HepG2 (cell line): ENCODE measurements around the gene PDZRN4. TPM values are rescaled to one million over a fixed set of nuclear protein-coding genes. Genes with fewer than 3 reads are reported as not detected.

Experiments
- ARNTL ChIP-seq: sonication (generic); formaldehyde crosslinking; IDR thresholded peaks from 2 replicates; pipeline ENCODE4 v1.4.0; 2020; ENCODE audit warnings: mild to moderate bottlenecking, missing genetic modification reagents
- EP300 ChIP-seq, 3 experiments: sonication (generic) in 1 of 3; formaldehyde crosslinking in 1 of 3; IDR thresholded peaks; 2 replicates each; pipeline versions ENCODE4 v1.5.1 to v1.6.1; 2011 to 2020; ENCODE audit warnings: low read depth in 2 of 3, low read length in 2 of 3, borderline replicate concordance in 1 of 3, improper control_type of control experiment in 1 of 3, mild to moderate bottlenecking in 1 of 3, missing genetic modification reagents in 1 of 3, moderate library complexity in 1 of 3
- ETV5 ChIP-seq: IDR thresholded peaks from 2 replicates; pipeline ENCODE4 v1.6.1; 2018; ENCODE audit warnings: missing biosample characterization, missing genetic modification reagents, inconsistent platforms, borderline replicate concordance
- FOXA1 ChIP-seq, 2 experiments: fragments of 450-650 bp in 1 of 2; sonication (generic) in 1 of 2; formaldehyde crosslinking in 1 of 2; IDR thresholded peaks; 2 replicates each; pipeline versions ENCODE4 v1.4.0 to v1.6.1; 2016 to 2020; ENCODE audit warnings: missing genetic modification reagents in 1 of 2
- FOXJ3 ChIP-seq: sonication (generic); formaldehyde crosslinking; IDR thresholded peaks from 2 replicates; pipeline ENCODE4 v1.4.0; 2020; ENCODE audit warnings: missing genetic modification reagents, mild to moderate bottlenecking, borderline replicate concordance
- GATAD2A ChIP-seq: IDR thresholded peaks from 2 replicates; pipeline ENCODE4 v1.6.1; 2016
- ISL2 ChIP-seq: sonication (generic); formaldehyde crosslinking; IDR thresholded peaks from 2 replicates; pipeline ENCODE4 v1.5.0; 2020; ENCODE audit warnings: missing genetic modification reagents
- MED1 ChIP-seq: sonication (generic); formaldehyde crosslinking; IDR thresholded peaks from 2 replicates; pipeline ENCODE4 v1.4.0; 2020; ENCODE audit warnings: missing genetic modification reagents
- NFIC ChIP-seq: IDR thresholded peaks from 2 replicates; pipeline ENCODE4 v1.6.1; 2012; ENCODE audit warnings: mild to moderate bottlenecking, low read length, inconsistent platforms
- NR1H2 ChIP-seq: sonication (generic); formaldehyde crosslinking; IDR thresholded peaks from 2 replicates; pipeline ENCODE4 v1.8.1; 2022; ENCODE audit warnings: low read depth, missing genetic modification reagents, borderline replicate concordance
- PCBP2 ChIP-seq: fragments of 200-400 bp; formaldehyde crosslinking; optimal IDR thresholded peaks from 2 replicates; pipeline ENCODE3; 2018; ENCODE audit warnings: low read length, low read depth; ENCODE audit not compliant: poor library complexity, severe bottlenecking
- RARA ChIP-seq: IDR thresholded peaks from 2 replicates; pipeline ENCODE4 v1.6.1; 2016; ENCODE audit warnings: missing genetic modification reagents, missing compliant biosample characterization
- SIX1 ChIP-seq: sonication (generic); formaldehyde crosslinking; IDR thresholded peaks from 2 replicates; pipeline ENCODE4 v1.4.0; 2020; ENCODE audit warnings: missing genetic modification reagents, borderline replicate concordance
- WIZ ChIP-seq: sonication (generic); formaldehyde crosslinking; IDR thresholded peaks from 2 replicates; pipeline ENCODE4 v1.5.1; 2020; ENCODE audit warnings: mild to moderate bottlenecking, missing genetic modification reagents
- ZEB1 ChIP-seq: IDR thresholded peaks from 2 replicates; pipeline ENCODE4 v1.6.1; 2012; ENCODE audit warnings: mild to moderate bottlenecking, low read depth, inconsistent platforms; ENCODE audit not compliant: insufficient replicate concordance
- ZFP37 ChIP-seq: sonication (generic); formaldehyde crosslinking; IDR thresholded peaks from 2 replicates; pipeline ENCODE4 v1.4.0; 2020; ENCODE audit warnings: missing genetic modification reagents, borderline replicate concordance
- ZNF20 ChIP-seq: sonication (generic); formaldehyde crosslinking; IDR thresholded peaks from 2 replicates; pipeline ENCODE4 v1.4.0; 2020; ENCODE audit warnings: mild to moderate bottlenecking, moderate library complexity, missing genetic modification reagents
- ZNF253 ChIP-seq: sonication (generic); formaldehyde crosslinking; IDR thresholded peaks from 2 replicates; pipeline ENCODE4 v1.8.0; 2022; ENCODE audit warnings: mild to moderate bottlenecking, missing genetic modification reagents, borderline replicate concordance
- ZNF605 ChIP-seq: sonication (generic); formaldehyde crosslinking; IDR thresholded peaks from 2 replicates; pipeline ENCODE4 v1.8.0; 2022; ENCODE audit warnings: mild to moderate bottlenecking, missing genetic modification reagents
- ZNF644 ChIP-seq: IDR thresholded peaks from 2 replicates; pipeline ENCODE4 v1.6.1; 2016; ENCODE audit warnings: low read depth
- ZNF782 ChIP-seq: sonication (generic); formaldehyde crosslinking; IDR thresholded peaks from 2 replicates; pipeline ENCODE4 v1.4.0; 2020; ENCODE audit warnings: missing genetic modification reagents, mild to moderate bottlenecking, borderline replicate concordance
- polyA plus RNA-seq, 8 experiments: library from polyadenylated mRNA; depleted of rRNA in 3 of 8; stranded (reverse) in 7 of 8; unstranded in 1 of 8; fragments of >200 nt; fragmentation: Illumina TruSeq in 4 of 8; extraction: Trizol in 4 of 8; gene quantifications; 2 replicates each; pipeline versions ENCODE4 v1.2.1 to v1.2.3, GENCODE V29; 2011 to 2016; ENCODE audit warnings: low read depth in 4 of 8, missing spikeins in 1 of 8, mixed read lengths in 1 of 8; ENCODE audit not compliant: insufficient read depth in 1 of 8
- total RNA-seq, 5 experiments: library from RNA; depleted of rRNA; stranded (reverse); fragments of >200 nt; fragmentation: Illumina TruSeq; extraction: Trizol; gene quantifications; 2 replicates each; pipeline ENCODE4 v1.2.3, GENCODE V29; 2016; ENCODE audit warnings: low read depth in 1 of 5
- TF ChIP-seq, protein P1 (sequence below): sonication (generic); formaldehyde crosslinking; IDR thresholded peaks from 2 replicates; pipeline ENCODE4 v1.4.0; 2020; ENCODE audit warnings: missing genetic modification reagents
- TF ChIP-seq, protein P2 (sequence below): sonication (generic); formaldehyde crosslinking; IDR thresholded peaks from 2 replicates; pipeline ENCODE4 v1.4.0; 2020; ENCODE audit warnings: mild to moderate bottlenecking, low read depth, missing genetic modification reagents
- TF ChIP-seq, protein P3 (sequence below): IDR thresholded peaks from 2 replicates; pipeline ENCODE4 v1.6.1; 2018; ENCODE audit warnings: missing genetic modification reagents, mild to moderate bottlenecking, missing compliant biosample characterization

Gene PDZRN4
- total and polyA plus RNA-seq, 2 of the 13 experiments (the other 11 are each of a cell fraction or from before 2014, with no cell fraction given) = not detected

DNA sequence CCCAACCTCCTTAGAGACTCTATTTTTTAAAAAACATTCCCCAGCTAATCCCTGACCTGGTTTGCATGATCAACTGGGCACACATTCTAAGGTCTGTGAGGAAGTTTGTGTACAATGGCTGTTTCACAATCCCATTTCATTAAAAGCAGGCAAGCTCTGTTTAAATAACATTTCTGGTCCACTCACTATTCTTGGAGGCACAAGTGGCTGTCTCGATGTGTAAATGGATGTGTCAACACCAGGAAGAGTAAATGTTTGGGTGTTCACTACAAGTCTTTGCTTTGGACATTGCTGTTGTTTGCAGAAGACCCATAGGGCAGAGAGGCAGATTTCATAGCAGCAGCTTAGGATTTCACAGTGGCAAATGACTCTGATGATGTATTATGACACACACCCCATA is 98.3 kb downstream of the PDZRN4 start (continued):
- TF ChIP-seq ARNTL (CRISPR knock-in tag) (no peak), ZNF644 (CRISPR knock-in tag) (peak; percentile 62; the same call in 1 of the 2 replicates), FOXJ3 (CRISPR knock-in tag) (peak; percentile 66), ETV5 (CRISPR knock-in tag) (peak; percentile 30; the same call in 1 of the 2 replicates), ZNF20 (no peak), MED1 (0 out of 2 replicates have a peak, but pooled peaks have one; percentile 37), ISL2 (CRISPR knock-in tag) (peak; percentile 61; the same call in 1 of the 2 replicates), NFIC (peak; percentile 70; the same call in 1 of the 2 replicates), GATAD2A (CRISPR knock-in tag) (peak; percentile 89), WIZ (CRISPR knock-in tag) (0 out of 2 replicates have a peak, but pooled peaks have one; percentile 54), ZFP37 (CRISPR knock-in tag) (no peak), ZNF253 (CRISPR knock-in tag) (no peak), FOXA1 (IDR thresholded peaks at IDR 0.05) (no peak), FOXA1 (CRISPR knock-in tag; IDR thresholded peaks at IDR 0.05) (peak; percentile 65; the same call in 1 of the 2 replicates), ZNF605 (CRISPR knock-in tag) (no peak), RARA (CRISPR knock-in tag) (peak; percentile 66), EP300 (IDR thresholded peaks at IDR 0.05; ENCODE audit: low read depth in 2 of 2, low read length in 2 of 2) (peak in 1 of 2 experiments; percentile 64; a peak in 1 of 4 replicates), EP300 (CRISPR knock-in tag; IDR thresholded peaks at IDR 0.05; ENCODE audit: borderline replicate concordance) (no peak), SIX1 (CRISPR knock-in tag) (no peak), ZNF782 (CRISPR knock-in tag) (no peak), ZEB1 (no peak), PCBP2 (no peak), NR1H2 (CRISPR knock-in tag) (no peak)
- TF ChIP-seq, protein P1, sequence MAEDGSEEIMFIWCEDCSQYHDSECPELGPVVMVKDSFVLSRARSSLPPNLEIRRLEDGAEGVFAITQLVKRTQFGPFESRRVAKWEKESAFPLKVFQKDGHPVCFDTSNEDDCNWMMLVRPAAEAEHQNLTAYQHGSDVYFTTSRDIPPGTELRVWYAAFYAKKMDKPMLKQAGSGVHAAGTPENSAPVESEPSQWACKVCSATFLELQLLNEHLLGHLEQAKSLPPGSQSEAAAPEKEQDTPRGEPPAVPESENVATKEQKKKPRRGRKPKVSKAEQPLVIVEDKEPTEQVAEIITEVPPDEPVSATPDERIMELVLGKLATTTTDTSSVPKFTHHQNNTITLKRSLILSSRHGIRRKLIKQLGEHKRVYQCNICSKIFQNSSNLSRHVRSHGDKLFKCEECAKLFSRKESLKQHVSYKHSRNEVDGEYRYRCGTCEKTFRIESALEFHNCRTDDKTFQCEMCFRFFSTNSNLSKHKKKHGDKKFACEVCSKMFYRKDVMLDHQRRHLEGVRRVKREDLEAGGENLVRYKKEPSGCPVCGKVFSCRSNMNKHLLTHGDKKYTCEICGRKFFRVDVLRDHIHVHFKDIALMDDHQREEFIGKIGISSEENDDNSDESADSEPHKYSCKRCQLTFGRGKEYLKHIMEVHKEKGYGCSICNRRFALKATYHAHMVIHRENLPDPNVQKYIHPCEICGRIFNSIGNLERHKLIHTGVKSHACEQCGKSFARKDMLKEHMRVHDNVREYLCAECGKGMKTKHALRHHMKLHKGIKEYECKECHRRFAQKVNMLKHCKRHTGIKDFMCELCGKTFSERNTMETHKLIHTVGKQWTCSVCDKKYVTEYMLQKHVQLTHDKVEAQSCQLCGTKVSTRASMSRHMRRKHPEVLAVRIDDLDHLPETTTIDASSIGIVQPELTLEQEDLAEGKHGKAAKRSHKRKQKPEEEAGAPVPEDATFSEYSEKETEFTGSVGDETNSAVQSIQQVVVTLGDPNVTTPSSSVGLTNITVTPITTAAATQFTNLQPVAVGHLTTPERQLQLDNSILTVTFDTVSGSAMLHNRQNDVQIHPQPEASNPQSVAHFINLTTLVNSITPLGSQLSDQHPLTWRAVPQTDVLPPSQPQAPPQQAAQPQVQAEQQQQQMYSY (CRISPR knock-in tag) = no peak
- TF ChIP-seq, protein P2, sequence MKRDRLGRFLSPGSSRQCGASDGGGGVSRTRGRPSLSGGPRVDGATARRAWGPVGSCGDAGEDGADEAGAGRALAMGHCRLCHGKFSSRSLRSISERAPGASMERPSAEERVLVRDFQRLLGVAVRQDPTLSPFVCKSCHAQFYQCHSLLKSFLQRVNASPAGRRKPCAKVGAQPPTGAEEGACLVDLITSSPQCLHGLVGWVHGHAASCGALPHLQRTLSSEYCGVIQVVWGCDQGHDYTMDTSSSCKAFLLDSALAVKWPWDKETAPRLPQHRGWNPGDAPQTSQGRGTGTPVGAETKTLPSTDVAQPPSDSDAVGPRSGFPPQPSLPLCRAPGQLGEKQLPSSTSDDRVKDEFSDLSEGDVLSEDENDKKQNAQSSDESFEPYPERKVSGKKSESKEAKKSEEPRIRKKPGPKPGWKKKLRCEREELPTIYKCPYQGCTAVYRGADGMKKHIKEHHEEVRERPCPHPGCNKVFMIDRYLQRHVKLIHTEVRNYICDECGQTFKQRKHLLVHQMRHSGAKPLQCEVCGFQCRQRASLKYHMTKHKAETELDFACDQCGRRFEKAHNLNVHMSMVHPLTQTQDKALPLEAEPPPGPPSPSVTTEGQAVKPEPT (CRISPR knock-in tag) = no peak
- TF ChIP-seq, protein P3, sequence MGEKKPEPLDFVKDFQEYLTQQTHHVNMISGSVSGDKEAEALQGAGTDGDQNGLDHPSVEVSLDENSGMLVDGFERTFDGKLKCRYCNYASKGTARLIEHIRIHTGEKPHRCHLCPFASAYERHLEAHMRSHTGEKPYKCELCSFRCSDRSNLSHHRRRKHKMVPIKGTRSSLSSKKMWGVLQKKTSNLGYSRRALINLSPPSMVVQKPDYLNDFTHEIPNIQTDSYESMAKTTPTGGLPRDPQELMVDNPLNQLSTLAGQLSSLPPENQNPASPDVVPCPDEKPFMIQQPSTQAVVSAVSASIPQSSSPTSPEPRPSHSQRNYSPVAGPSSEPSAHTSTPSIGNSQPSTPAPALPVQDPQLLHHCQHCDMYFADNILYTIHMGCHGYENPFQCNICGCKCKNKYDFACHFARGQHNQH (CRISPR knock-in tag) = 0 out of 2 replicates have a peak, but pooled peaks have one; percentile 23
